ENCODE measurements around the gene CDA. TPM values are rescaled to one million over a fixed set of nuclear protein-coding genes. Genes with fewer than 3 reads are reported as not detected.

CDA gene
- total RNA-seq, 1 experiment from 2014 or later: 6.5 TPM

DNA sequence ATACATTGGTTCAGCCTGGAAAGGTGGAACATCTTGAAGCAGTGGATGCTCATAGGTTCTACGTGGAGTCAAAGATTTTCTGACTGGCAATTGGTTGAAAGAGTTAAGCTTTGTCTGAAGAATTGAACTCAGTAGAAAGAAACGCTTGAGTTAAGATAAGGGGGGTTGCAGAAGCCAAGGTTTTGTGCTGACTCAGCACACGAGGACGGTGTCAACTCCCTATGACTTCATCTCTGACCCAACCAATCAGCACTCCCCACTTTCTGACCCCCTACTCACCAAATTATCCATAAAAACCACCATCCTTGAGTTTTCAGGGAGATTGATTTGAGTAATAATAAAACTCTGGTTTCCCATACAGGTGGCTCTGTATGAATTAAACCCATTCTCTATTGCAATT is 41.8 kb downstream of the CDA start:
- Mint-ChIP-seq H3K4me1 (peaks cover 34 to 36% of the 10 kb centered on the region in 2 experiments), H3K4me3 (no peak overlapping the region), H3K27me3 (ENCODE audit: low read depth) (no peaks in the 10 kb centered on the region; the same call in none of the 2 replicates), H3K36me3 (ENCODE audit: insufficient read depth in 1 of 3, low read depth in 3 of 3) (peaks cover 0 to 27% (median 19%) of the 10 kb centered on the region in 3 experiments; a peak in 6 of 7 replicates), H3K9me3 (peaks cover 24 to 29% of the 10 kb centered on the region in 2 experiments), H3K27ac (no peak overlapping the region; a peak in 1 of 7 replicates)
- no peak for DNase-seq
- Histone ChIP-seq H3K56ac (ENCODE audit: insufficient read length, low read depth, low read length) (no peak overlapping the region), H3K9me3 (ENCODE audit: control insufficient read depth, low read depth, low read length) (peaks cover 12% of the 10 kb centered on the region), H2BK20ac (ENCODE audit: low read depth, low read length, poor library complexity, severe bottlenecking) (no peak overlapping the region), H3K79me1 (ENCODE audit: insufficient read depth, low read depth, low read length, poor library complexity, severe bottlenecking) (no peaks in the 10 kb centered on the region), H4K8ac (replicated peaks; ENCODE audit: insufficient read length, low read depth, low read length) (no peak overlapping the region), H2BK15ac (ENCODE audit: low read depth, low read length) (no peak overlapping the region), H2AFZ (ENCODE audit: low read length) (no peak overlapping the region), H3K23me2 (ENCODE audit: insufficient read length, low read depth, low read length, poor library complexity, severe bottlenecking) (peaks cover 9% of the 10 kb centered on the region), H2AK5ac (ENCODE audit: insufficient read length, low read length) (no peak overlapping the region), H3K18ac (ENCODE audit: insufficient read length, low read depth, low read length) (no peak overlapping the region), H3K27me3 (ENCODE audit: insufficient read depth, low read length) (no peaks in the 10 kb centered on the region), H3K4me2 (ENCODE audit: insufficient read depth, insufficient read length, low read length) (no peak overlapping the region), H2BK12ac (ENCODE audit: insufficient read length, low read depth, low read length) (no peak overlapping the region), H2BK5ac (ENCODE audit: insufficient read length, low read length) (no peak overlapping the region), H3T11ph (ENCODE audit: low read length) (no peak overlapping the region), H3K79me2 (ENCODE audit: insufficient read depth, low read length) (no peaks in the 10 kb centered on the region), H4K20me1 (ENCODE audit: control insufficient read depth, insufficient read depth, insufficient read length) (no peaks in the 10 kb centered on the region), H3K23ac (ENCODE audit: insufficient read length, low read depth, low read length) (no peak overlapping the region), H3K4ac (ENCODE audit: low read depth, low read length) (no peak overlapping the region), H3K9ac (ENCODE audit: extremely low read depth, insufficient read length, low read length) (no peak overlapping the region), H2BK120ac (ENCODE audit: low read depth, low read length, poor library complexity, severe bottlenecking) (no peak overlapping the region), H3K14ac (ENCODE audit: insufficient read depth, low read length) (no peak overlapping the region), H3K27ac (ENCODE audit: insufficient read length, low read depth, low read length) (no peak overlapping the region), H4K5ac (ENCODE audit: insufficient read length, low read depth, low read length) (no peak overlapping the region), H3K4me1 (ENCODE audit: insufficient read depth, low read length) (no peaks in the 10 kb centered on the region; the same call in 1 of the 2 replicates), H4K91ac (ENCODE audit: insufficient read length, low read depth, low read length) (no peak overlapping the region)
- WGBS (ENCODE audit: extremely low coverage, insufficient read length, low lambda C conversion rate): no CpG with 5 or more reads among the region's 4 CpGs
- TF ChIP-seq, protein P1, sequence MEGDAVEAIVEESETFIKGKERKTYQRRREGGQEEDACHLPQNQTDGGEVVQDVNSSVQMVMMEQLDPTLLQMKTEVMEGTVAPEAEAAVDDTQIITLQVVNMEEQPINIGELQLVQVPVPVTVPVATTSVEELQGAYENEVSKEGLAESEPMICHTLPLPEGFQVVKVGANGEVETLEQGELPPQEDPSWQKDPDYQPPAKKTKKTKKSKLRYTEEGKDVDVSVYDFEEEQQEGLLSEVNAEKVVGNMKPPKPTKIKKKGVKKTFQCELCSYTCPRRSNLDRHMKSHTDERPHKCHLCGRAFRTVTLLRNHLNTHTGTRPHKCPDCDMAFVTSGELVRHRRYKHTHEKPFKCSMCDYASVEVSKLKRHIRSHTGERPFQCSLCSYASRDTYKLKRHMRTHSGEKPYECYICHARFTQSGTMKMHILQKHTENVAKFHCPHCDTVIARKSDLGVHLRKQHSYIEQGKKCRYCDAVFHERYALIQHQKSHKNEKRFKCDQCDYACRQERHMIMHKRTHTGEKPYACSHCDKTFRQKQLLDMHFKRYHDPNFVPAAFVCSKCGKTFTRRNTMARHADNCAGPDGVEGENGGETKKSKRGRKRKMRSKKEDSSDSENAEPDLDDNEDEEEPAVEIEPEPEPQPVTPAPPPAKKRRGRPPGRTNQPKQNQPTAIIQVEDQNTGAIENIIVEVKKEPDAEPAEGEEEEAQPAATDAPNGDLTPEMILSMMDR (conservative IDR thresholded peaks at IDR 0.05): no peak

Measured in H9 (cell line).